ENCODE measurements around the gene RNASEH2C.
A peak's percentile ranks its signal among the peaks of the same experiment; 100 is the strongest.
"Not testable (repeated sequence)": the region's sequence is repeated elsewhere in the genome, so short reads cannot be mapped to it uniquely, and the experiment has no call there.

Gene RNASEH2C

DNA sequence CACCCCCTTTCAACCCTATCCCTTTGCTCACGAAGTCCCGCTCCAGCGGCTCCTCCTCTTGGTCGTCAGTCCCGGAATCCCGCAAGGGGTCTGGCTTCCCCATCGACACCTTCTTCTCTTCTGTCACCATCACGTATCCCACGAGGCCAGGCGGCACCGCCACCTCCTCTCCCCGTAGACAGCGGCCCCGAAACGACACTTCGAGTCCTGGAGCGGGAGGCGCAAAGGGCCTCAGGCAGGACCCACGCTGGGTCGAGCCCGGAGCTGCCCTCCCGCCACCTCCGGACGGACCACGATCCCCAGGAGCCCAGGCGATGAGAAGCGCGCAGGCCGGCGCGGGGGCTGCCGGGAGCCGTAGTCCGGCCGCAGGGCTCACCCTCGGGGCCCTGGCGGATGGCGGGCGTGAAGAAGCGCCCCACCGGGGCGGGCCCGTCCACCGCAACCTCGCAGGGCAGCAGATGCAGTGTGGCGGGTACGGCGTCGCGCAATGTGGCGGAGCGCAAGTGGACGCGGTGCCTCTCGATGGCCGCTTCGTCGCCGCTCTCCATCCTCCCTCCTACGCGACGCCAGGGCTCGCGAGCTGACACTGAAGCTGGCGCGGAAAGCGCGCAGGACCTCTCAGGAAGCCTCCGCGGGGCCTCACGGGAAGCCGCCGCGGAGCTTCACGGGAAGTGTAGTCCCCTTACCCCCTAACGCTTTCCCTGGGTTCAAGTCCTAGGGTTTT is at the start of gene RNASEH2C:
TSS of gene RNASEH2C (minus strand) at position 588 of the 724 bp plus-strand sequence. CDS start at position 548, 40 bp downstream.
- peak; percentile 91 for DNase-seq

DNA sequence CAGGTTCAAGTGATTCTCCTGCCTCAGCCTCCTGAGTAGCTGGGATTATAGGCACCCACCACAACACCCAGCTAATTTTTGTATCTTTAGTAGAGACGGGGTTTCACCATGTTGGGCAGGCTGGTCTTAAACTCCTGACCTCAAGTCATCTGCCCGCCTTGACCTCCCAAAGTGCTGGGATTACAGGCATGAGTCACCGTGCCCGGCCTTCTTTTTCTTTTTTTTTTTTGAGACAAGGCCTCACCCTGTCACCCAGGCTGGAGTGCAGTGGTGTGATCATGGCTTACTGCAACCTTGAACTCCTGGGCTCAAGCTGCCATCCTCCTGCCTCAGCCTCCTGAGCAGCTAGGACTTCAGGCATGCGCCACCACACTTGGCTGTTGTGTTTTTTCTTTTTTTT is 47.2 kb upstream of the RNASEH2C start:
- DNase-seq, result not testable (repeated sequence)

DNA sequence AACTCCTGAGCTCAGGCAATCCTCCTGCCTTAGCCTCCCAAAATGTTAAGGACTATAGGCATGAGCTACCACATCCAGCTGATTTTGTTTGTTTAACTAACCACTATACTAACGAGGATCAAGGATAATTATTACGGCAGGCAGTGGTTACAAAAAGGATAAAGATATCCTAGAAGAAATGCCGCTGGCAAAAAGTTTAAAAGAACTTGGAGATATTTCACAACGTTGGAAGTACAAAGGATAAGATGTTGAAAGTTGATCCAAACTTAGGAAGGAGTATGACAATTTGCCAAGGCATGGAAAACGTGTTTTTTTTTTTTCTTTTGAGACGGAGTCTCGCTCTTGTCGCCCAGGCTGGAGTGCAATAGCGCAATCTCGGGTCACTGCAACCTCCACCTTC is 46.8 kb upstream of the RNASEH2C start:
- no peak for DNase-seq

DNA sequence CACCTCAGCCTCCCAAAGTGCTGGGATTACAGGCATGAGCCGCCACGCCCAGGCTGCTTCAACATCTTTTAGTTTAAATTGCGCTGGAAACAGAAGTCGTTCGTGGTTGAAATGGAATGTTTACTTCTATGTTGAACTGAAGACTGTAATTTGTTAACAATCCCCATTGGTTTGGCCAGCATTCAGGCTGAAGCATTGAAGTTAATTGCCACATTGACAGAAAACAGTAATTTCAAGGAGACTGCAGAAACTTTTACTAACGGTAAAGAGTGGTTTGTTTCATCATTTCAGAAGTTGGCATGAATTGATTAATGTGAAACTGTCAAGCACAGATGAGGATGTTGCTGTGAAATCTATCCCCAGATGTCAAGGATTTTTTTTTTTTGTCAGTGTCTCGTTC is 45.9 kb upstream of the RNASEH2C start:
- no peak for DNase-seq

DNA sequence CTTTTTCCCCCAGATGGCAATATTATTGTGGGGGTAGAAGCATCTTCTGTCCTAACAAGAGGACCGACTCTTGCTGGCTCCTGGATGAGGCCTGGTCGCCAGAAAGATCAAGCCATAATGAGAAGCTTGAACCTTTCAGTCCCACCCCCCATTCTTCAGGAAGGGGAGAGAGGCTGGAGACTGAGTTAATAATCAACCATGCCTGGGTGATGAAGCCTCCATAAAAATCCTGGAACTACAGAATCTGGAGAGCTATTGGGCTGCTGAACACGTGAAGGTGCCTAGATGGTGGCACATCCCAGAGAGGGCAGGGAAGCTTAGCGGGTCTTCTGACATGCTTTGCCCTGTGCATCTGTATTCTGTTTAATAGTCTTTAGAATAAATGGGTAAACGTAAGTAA is 43.8 kb upstream of the RNASEH2C start:
- DNase-seq, result no peak

DNA sequence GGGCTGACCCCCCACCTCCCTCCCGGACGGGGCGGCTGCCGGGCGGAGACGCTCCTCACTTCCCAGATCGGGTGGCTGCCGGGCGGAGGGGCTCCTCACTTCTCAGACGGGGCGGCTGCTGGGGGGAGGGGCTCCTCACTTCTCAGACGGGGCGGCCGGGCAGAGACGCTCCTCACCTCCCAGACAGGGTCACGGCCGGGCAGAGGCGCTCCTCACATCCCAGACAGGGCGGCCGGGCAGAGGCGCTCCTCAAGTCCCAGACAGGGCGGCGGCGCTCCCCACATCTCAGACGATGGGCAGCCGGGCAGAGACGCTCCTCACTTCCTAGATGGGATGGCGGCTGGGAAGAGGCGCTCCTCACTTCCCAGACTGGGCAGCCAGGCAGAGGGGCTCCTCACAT is 42.2 kb upstream of the RNASEH2C start:
- DNase-seq, result not testable (repeated sequence)

DNA sequence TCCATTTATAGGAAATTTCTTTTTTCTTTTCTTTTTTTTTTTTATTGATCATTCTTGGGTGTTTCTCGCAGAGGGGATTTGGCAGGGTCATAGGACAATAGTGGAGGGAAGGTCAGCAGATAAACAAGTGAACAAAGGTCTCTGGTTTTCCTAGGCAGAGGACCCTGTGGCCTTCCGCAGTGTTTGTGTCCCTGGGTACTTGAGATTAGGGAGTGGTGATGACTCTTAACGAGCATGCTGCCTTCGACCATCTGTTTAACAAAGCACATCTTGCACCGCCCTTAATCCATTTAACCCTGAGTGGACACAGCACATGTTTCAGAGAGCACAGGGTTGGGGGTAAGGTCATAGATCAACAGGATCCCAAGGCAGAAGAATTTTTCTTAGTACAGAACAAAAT is 41.6 kb upstream of the RNASEH2C start:
- DNase-seq, result not testable (repeated sequence)

DNA sequence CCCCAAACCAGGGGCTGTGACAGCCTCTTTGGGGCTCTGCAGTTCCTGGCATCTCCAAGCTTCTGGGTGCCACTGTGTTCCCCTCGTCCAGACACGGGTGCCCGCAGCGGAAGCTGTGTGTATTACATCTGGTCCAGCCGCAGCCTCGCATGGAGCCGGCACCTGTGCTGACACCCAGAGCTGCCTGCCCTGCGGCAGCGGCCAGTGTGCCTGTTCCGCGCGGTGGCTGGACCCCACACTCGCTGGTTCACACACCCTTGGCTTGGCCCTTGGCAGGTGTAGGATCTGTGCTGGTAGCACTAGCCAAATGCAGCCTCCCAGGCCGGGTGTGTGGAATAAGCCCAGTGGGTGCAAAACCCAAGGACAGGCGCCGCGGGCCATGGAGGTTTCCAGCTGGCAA is 24.5 kb upstream of the RNASEH2C start:
- no peak for DNase-seq

DNA sequence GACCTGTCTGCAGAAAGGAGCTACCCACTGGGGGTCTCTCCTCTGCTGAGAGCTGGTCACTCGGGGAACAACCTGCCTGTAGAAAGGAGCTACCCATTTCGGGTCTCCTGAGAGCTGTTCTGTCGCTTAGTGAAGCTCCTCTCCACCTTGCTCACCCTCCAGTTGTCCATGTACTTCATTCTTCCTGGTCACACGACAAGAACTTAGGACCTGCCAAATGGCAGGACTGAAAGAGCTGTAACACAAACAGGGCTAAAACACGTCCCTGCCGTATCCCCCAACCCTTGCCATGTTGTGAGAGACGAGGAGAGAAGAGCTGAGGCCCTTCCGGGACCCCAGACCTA is 24.1 kb upstream of the RNASEH2C start:
- no peak for DNase-seq

DNA sequence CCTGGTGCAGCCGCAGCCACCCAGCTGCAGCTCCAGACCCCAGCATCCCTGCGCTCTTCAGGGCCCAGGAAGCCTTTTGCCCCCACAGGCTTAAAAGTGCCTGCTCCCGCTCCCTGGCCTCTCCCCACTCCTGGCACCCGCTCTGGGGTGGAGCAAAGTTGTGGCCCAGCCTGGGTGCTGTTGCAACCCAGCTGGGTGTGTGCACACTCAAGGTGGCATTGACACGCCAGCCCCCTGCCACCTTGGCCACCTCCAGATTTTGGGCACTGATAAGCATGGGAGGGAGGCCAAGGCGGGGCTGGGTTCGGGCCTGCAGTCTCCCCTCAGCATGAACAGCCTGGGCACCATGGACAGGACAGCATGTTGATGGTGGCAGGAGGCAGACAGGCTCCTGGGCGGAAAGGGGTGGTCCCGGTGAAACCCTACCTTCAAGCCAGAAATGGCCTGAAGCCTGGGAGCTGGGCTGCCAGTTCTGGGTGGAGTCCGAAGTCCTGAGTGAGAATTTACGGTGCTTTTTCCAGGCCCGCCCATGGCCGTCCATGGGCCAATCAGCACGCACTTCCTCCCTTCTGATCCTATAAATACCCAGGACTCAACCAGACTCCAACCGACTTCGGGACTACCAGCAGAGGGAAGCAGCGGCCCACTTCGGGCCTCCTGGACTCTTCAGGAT is 23.6 kb upstream of the RNASEH2C start:
- DNase-seq, result no peak

DNA sequence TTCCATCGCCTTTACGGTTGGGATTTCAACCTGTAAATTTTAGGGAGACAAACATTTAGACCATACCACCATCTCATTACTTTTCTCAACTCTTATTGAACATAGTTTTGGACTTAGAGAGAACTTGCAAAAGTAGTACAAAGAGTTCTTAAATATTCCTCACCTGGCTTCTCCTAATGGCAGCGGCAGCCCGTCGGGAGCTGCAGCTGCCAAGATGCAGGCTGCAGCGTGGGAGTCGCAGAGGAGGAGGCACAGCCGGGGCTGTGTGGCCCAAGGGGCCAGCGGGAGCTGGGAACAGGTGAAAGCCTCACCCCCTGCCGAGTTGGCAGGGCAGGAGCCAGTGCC is 23.1 kb upstream of the RNASEH2C start:
- no peak for DNase-seq

DNA sequence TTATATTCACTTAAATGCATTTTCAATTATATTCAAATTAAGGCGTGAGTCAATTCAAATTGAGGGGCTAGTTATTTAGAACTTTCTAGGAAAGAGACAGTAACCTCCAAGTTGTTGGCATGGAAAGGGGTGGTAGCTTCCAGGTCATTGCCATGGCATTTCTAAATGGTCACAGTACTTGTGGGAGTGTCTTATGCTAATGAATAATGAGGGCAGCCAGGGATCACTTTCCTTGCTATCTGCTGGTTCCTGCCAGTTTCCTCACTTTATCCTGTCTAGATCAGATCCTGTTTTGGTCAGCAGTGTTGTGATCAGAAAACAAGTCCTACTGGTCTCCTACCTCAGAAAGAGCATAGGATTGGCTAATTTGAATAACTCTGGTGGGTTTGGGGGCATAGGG is 21.8 kb upstream of the RNASEH2C start:
- DNase-seq, result no peak

DNA sequence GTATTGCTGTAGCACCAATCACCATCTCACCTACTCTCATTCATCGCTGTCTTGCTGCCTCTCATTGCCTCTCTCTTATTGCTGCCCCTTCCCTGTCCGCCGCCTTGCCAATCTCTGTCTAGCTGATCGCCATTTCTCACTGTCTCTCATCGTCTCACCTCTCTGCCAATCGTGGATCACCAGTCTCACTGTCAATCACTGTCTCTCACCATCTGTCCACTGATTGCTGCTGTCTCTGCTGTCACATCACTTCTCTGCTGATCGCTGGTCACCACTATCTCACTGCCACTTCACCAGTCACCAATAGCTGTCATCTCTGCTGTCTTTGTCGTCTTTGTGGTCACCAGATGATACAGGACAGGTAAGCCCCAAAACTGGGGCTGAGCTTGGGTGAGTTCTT is 20.6 kb upstream of the RNASEH2C start:
- DNase-seq, result no peak

DNA sequence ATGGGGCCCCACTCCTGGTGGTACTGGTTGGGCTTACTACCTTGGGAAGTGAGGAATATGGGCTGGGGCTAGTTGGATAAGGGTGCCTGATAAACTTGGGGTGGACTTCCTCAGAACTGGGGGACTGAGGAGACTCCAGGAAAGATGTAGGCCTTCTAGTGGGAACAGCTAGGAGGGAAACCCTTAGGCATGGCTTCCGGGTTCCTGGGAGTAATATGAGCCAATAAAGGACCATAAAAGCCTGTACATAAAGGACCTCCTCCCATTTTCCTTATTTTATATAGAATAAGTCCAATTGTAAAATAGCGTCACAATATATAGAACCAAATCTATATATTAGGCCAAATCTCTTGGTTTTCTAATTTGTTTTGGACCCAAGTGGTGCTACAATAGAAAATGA is 18.4 kb upstream of the RNASEH2C start:
- DNase-seq, result no peak

DNA sequence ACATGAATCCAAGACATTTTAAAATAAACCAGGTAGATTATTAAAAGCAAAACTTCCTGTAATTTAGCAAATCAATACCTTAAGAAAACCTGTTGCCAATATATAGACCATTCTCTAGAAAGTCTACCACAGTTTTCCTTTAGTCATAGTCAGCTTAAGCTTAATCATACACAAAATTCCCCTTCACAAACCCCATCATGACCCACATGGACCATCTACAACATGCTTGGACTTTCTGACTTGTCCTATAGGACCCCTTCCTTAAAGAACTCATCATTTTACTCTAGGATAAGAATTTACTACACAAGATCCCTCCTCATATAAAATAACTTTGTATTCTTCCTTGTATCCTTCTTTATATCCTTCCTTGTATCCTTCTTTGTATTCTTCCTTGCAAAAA is 16.2 kb upstream of the RNASEH2C start:
- no peak for DNase-seq

DNA sequence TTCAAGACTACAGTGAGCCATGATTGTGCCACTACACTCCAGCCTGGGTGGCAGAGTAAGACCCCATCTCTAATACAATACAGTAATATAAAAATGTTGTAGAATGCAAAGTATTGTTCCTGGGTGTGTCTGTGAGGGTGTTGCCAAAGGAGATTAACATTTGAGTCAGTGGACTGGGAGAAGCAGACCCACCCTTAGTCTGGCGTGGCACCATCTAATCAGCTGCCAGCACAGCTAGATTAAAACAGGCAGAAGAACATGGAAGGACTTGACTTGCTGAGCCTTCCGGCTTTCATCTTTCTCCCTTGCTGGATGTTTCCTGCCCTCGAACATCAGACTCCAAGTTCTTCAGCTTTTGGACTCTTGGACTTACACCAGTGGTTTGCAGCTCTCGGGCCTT is 14.5 kb upstream of the RNASEH2C start:
- not testable (repeated sequence) for DNase-seq

DNA sequence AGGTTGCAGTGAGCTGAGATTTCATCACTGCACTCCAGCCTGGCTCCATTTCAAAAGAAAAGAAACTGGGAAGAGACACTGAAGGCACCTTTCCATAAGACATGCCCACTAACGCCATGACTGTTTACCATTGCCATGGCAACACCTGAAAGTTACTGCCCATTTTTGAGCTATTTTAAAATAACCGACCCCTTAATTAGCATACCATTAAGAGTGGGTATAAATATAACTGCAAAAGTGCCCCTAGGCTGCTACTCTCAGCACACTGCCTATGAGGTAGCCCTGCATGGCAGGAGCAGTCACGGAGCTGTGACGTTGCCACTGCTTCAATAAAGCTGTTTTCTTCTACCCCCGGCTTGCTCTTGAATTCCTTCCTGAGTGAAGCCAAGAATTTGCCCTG is 9.9 kb upstream of the RNASEH2C start:
- no peak for DNase-seq

DNA sequence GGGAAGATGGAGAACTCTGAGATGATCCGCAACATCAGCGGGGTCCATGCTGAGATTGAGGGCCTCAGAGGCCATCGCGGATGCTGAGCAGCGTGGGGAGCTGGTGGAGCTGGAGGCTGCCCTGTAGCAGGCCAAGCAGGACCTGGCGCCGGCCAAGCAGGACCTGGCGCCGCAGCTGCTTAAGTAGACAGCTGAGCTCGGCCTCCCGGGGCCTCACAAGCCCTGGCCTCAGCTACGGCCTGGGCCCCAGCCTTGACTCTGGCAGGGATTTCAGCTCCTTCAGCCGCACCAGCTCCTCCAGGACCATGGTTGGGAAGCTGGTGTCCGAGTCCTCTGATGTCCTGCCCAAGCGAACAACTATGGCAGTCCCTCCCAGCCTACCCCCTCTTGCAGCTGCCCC is 7.3 kb upstream of the RNASEH2C start:
- no peak for DNase-seq

DNA sequence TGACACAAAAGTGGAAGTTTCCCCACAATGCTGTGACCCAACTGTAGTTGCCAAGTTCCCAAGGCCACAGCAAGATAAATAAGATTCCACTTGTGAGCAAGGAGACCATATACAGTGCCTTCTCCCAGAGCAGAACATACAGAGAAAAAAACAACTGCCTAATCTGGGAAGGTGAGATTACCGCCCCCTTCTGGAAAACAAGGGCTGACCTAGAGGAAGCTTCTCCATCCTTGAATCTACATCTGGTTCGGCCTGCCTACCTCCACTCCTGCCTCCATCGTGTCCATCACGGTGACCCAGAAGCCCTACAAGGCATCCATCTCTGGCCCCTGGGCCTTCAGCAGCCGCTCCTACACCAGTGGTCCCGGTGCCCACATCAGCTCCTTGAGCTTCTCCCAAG is 6.1 kb upstream of the RNASEH2C start:
- DNase-seq, result no peak

DNA sequence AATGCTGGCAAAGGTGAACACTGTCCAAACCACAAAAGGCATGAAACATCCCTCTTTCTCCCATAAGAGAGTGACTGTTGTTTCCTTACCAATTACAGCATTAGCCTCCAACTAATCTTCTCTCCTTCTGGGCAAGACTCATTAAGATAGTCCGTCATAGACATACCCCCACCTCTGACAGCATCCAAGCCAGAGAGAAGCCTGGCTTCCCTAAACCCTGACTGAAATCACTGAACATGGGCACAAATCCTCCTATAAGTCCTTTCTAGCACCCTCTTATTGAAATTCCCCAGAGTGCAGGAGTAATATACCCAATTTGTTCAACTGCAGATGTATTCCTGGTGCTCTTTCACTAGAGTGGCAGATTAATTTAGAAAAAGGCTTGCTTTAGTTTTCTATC is 1.7 kb upstream of the RNASEH2C start:
- DNase-seq, result no peak

DNA sequence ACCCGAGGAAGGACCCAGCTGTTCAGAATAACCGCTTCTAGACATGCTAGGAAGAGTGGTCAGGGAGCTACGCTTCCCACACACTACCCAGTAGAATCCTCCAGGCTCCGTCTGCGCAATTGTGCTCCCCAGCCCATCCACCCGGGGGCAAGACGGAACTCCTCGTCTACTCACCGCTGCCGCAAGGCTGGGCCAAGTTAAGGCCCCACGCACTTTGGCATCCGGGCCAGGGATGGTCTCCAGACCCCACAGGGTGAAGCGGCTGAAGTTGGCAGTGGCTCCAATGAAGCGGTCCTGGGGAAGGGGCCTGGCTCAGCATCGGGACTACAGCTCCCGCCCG is 757 bp downstream of the RNASEH2C start:
- peak; percentile 72 for DNase-seq

DNA sequence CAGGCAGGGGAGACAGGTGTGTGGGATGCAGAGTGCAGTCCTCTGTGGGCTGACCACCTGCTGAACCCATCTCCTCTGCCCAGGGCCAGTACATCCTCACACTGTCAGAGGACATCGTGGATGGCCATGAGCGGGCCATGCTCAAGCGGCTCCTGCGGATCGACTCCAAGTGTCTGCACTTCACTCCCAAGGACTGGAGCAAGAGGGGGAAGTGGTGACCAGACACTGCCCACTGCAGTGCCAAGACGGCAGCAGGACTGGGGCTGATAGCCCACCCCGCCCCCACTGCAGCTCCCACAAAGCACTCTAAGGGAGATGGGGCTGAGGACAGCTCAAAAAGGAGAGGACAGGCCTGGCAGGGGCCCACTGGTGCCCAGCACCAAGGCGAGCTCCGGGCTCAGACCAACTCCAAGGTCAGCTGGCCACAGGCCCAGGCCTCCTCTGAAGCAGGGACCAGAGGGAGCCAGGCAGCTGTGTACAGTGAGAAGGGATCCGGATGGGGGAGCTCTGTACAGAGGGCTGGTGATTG is 1.6 kb downstream of the RNASEH2C start:
- no peak for DNase-seq

DNA sequence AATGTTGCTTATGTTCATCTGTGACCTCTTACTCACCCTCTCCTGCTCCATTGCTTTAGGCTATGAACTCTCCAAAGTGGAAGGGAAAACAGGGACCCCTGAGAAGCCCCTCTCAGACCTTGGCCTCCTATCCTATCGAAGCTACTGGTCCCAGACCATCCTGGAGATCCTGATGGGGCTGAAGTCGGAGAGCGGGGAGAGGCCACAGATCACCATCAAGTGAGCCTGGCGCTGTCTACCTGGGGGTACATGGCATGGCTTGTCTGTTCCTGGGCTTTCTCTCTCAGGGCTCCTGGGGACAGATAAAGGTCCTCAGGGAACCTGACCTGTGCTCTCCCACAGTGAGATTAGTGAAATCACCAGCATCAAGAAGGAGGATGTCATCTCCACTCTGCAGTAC is 2.1 kb downstream of the RNASEH2C start:
- no peak for DNase-seq

DNA sequence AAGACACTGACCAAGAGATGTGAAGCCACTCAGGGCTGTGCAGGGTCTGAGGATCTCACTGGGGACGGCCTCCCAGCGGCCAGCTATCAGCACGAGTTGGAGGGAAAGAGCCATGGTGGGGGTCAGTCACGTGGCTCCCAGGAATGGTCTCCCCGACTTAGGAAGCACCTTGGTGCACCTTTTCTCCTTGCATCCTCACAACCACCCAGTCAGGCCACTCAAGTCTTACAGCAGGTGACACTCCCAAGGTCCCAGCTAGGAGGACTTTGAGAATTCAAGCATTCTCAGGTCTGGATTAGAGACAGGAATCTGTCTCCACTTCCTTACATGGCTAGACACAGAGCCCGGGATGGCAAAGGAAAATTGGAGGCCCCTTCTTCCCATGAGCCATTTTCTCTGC is 2.7 kb downstream of the RNASEH2C start:
- no peak for DNase-seq

Data from activated effector memory CD4-positive, alpha-beta T cell treated with anti-CD3 and anti-CD28 coated beads, Interleukin-2, amount 50 U/mL, for 16 hours (primary cell).